Hippocampal formation (tissue), 2 donors: ENCODE measurements around the gene NSF.

ENCODE experiments used
- DNase-seq, 2 donors: peaks; one replicate each; lab custom pipeline; 2025; lab: John Stamatoyannopoulos, UW

NSF gene

DNA sequence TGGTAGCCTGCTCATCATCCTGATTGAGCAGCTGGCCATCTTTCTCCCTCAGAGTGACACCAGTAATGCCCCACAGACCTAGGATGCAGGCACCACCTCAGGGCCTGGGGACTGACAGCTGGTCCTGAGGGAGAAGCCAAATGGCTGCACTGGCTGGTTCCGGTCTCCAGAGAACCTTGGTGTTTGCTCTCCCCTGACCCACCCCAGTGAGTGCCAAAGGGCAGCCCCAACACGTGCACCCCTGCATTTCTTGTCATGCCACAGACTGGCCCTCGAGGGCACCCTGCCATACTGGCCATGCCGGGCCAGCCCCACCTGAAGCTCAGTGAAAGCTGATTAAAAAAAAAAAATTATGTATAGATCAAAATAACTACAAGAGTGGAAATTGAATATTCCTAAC is 127.5 kb downstream of the NSF start:
- no peak for DNase-seq

DNA sequence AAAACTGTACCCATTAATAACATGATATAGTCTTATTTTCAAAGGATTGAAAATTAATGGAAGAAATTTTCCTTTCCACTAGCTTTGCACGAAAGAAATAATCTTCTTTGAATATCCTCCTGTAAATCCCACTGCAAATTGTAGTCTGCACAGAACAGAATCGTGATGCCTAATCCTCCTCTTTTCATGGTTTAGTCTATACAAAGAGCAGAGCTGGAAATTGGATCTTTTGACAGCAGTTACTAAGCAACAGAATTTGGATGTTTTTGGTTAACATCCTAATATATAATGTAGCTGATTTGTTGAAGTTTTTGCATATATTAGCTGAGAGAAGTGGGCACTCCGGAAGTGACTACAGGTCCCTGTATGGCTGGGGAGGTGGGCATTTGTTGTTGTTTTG is 129.4 kb downstream of the NSF start:
- no peak for DNase-seq

DNA sequence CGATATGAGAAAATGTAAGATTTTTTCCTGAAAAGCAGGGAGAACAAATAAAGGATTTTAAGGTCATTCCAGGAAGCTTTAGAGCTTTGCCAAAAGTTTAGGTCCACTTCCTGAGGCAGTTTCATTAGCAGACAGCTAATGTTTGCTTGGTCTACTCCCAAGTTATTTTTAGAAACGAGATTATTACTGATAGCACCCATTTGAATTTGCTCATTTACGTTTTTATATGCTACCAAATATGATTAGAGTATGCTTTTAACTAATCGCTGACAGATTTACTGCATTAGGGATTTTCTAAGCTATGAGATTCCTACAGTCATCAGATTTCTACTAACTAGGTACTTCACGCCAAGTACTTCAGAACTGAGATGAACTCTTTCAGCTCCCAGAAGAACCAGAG is 129.9 kb downstream of the NSF start:
- DNase-seq: no peak

DNA sequence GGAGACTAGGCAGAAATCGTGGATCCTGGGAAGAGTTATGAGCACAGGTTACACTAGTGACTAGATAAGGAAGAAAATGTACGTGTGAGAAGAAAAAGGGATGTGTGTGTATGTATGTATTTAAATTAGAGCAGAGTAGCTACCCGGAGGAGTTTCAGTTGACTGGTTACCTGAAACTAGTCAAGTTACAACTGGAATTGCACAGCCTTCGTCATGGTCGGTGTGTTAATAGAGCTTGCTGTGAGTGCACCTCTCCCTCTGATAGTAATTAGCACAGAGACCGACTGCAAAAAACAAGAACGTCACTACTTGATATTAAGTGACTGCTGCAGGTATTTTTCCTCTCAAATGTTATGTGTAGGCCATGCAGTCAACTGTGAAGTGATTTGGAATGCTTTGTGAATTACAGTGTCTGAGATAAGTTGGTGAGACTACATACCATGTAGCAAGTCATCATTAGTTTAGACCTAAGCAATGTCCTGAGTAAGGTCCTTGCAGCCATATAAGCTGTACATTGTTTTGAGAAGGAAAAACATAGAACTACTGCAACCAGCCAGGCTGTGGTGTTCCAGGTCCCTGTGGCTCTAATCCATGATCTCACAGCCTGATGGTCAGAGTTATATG is 132.3 kb downstream of the NSF start:
- no peak for DNase-seq

DNA sequence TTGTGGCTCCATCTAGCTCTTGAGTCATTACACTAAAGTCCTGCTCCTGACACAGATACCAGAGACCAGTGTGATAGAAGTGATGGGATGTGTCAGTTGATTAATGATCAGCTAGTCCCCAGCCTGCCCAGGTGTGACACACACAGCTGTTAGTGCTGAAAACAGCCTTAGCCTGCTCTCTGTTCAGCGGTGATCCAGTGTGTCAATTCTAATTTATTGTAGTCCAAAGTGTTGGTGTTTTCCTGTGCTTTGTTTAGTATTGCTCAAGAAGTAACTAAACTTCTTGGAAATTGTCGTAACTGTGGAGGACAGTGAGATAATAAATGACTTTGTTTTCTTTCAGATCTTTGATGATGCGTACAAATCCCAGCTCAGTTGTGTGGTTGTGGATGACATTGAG is 135.7 kb downstream of the NSF start:
- no peak for DNase-seq

DNA sequence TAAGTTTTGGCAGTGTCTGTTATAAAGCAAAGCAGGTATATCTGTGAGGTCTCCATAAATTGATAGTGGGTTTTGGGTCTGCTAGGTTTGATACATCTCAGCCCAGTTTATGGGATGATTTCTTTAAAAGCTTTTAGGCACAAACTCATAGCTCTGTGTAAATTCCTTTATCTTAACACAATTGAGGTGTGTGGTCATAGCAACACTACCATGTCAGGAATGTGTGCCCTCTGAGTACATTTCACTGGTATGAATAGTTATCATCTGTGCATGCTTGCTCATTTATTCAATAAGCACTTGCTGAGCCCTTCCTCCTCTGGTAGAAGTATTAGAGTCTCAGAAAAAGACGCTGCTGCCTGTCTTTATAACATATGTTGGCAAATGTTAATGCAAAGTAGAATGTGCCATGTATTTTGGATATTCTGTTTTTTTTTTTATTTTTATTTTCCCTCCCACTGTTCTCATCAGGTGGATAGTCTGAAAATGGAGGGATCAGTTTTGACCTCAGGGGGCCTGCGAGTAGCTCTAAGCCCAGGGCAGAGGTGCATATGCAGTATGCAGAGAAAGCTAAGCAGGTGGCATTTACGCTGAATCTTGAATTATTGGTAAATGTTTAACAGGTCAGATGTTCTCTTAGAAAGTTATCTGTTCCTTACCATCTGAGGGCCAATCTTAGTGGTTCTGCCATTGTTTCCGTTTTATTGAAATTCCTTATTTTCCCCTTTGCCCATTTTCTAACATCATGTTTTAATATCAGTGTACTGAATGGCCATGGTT is 137.3 kb downstream of the NSF start:
- DNase-seq: no peak

DNA sequence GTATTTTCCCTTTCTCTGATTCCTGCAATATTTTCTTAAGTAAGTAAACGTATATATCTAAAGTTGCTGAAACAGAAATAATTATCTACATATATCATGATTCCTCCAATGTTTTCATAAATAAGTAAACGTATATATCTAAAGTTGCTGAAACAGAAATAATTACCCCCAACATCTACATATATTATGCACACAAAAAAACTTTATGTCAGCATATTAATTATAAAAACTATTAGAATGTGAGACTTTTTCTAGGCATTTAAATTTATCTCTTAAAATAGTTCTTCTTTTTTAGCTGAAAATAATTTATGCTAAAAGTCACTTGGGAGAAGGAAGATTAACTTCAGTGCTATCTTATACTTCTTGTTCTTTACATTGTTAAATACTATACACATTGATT is 139.6 kb downstream of the NSF start:
- DNase-seq: no peak

DNA sequence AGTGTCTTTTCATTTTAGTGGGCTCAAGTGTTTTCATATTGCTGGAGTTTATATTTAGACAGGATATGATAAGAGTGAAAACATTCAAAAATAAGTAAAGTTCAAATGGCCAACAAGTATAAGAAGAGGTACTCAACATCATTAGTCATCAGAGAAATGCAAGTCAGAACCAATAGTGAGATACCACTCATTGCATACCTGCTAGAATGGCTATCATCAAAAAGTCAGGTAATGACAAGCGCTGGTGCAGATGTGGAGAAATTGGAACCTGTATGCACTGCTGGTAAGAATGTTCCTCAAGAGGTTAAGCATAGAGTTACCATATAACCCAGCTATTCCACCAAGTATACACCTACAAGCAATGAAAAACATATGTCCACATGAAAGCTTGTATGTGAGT is 140.2 kb downstream of the NSF start:
- no peak for DNase-seq

DNA sequence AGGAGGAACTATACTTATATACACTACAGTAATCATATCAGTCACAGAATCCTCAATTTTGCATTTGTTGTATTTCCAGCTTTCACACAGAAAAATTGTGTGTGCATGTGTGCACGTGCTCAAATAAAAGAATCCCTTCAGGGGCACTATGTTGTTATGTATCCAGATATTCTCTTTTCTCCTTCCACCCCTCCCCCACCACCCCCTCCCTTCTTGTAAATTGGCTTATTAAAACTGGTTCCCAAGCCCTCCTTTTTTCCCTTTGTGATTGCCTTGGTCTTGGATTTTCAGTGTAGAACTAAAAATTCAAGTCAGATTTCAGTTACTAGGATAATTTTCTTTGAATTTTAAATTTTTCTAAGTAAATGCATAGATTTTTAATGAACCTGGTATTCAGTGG is 141.7 kb downstream of the NSF start:
- DNase-seq: no peak

DNA sequence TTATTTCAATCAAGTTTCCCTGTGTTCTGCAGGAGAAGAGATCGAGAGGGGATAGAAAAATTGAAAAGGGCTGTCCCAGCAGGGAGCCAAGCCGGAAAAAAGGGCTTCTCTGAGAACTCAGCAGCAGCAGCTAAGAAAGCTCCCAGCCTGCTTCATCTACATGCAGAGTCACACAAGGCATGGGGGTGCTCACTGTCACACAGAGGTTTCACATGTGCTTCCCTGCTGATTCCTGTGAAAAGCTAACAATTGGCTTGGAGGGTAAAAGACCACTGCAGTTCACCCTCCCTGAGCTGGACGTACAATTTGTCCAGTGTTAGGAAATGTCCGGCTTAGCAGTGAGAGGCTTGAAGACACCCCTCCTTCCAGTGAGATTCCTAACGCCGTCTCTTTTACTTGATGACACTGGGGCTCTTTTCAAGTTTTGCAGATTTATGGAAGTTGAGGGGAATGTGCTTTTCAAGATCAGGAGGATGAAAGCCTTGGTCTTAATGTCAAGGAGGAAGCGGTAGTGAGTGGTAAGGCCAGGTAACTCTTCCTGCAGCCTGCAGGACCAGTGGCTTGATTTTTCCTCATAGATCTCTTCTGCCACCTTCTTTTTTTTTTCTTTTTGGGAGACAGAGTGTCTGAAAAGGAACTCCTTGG is 142.4 kb downstream of the NSF start:
- peak in 1 of 2 donors; percentile 3 for DNase-seq

DNA sequence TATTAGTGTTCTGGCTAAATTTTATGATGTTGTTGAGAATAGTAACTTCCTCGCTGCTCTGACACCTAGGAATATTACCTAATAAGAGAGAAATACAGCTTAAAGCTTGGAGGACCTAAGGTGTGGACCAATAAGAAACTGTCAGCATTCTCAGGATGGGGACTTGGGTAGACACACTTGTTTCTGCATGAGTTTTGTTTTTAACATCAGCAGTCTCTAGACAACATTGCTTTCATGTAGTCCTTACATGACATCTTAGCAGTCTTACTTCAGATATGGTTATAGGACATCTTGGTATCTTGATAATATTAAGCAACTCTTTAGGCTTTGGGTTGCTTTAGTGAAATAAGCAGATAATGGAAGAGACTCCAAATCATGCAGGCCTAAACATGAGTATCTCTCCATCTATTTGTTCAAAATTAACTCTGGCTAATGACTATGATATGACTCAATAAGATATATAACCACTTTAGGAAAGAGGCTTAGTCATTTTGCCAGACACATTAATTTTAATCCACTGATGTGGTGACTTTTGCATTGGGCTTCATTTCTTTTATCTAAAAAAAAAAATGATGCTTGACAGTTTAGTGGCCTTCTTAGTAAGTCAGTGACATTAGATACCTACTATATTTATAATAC is 143.5 kb downstream of the NSF start:
- no peak for DNase-seq

DNA sequence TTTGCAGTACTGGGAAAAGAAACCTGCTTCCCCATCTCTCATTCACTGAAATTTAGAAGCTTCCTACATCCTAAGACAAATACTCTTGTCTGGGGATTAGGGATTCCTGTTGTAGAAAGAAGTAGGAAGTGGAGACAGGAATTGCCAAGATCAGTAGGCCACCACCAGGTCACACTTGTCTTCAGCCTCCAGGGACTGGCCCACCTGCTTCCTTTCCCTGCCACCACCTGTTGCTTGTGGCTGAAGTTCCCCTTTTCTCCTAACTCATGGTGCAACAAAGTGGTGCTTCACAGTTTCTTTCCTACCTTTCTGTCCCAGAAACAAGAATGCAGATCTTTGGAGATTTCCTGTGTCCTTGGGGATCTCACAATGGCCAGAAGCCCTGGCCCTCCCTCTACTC is 145.6 kb downstream of the NSF start:
- DNase-seq: no peak

DNA sequence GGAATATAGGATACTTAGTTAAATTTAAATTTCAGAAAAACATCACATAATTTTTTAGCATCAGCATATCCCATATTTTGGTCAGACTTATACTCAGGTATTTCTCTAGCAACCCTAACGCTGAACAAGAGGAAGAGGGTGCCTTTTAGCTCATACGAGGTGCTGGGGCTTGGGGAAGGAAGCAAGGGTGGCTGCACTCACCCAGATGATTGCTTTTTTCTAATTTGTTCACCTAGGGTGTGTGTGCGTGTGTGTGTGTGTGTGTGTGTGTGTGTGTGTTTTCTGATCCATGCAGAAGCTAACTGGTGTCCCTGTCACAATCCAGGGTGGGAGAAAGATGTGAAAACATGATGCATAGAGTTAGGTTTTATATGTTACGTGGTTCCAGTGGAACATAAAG is 146.9 kb downstream of the NSF start:
- no peak for DNase-seq

DNA sequence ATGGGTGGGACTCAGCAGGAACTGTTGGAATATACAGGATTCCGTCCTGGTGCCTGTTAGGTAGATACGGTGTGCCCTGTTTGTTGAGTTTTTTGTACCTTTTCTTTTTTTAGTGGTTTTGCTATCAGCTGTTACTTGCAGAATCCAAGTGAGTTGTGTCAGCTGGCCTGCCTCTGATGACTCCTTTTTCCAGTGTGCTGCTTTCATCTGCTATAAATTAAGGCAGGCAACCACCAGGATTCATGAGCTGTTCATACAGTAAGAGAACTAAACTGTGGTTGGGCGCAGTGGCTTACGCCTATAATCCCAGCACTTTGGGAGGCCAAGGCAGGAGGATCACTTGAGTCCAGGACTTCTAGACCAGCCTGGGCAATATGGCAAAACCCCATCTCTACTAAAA is 148.1 kb downstream of the NSF start:
- DNase-seq: no peak

DNA sequence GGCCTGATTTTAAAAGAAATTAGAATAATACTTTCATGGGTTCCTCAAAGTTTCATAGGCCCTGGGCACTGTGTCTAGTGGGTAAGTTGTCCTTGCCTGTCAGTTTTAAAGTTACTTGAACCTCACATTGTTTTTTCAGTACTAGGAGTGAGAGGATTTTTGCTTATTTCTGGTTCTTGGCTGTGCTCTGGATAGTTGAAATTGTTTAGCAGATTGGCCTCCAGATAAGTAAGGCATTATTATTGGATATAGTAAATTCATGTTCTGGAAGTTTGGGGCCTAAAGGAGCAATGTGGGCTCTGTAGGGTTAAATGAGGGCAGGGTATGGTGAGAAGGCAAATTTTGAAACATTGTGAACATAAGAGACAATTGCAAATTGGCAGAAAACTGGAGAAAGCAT is 149.5 kb downstream of the NSF start:
- DNase-seq: no peak

DNA sequence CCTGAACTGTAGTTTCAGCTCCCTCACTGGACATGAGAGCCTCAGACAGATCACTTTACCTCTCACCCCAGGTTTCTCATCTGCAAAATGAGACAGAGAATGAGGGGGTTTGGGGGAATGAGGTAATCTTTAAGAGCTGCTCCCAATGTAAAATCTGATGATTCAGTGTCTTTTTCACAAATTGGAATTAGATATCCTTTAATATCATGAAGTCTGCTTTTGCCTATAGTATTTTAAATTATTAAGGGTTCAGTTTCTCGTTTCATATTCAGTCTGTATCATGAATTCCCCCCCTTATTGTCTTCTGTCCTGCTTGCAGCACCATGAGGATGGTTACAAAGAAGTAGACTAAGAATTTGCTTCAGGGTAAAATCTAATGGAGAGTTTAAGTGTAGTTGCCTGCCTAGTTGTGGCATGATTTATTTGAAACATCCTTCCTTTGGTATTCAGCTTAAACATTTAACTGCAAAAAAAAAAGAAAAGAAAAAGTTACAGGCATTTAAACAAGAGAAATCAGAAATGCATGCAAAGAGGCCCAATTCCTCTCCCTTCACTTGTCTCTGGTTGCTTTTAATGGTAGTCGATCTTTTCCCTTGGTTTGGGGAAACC is 150.8 kb downstream of the NSF start:
- no peak for DNase-seq

DNA sequence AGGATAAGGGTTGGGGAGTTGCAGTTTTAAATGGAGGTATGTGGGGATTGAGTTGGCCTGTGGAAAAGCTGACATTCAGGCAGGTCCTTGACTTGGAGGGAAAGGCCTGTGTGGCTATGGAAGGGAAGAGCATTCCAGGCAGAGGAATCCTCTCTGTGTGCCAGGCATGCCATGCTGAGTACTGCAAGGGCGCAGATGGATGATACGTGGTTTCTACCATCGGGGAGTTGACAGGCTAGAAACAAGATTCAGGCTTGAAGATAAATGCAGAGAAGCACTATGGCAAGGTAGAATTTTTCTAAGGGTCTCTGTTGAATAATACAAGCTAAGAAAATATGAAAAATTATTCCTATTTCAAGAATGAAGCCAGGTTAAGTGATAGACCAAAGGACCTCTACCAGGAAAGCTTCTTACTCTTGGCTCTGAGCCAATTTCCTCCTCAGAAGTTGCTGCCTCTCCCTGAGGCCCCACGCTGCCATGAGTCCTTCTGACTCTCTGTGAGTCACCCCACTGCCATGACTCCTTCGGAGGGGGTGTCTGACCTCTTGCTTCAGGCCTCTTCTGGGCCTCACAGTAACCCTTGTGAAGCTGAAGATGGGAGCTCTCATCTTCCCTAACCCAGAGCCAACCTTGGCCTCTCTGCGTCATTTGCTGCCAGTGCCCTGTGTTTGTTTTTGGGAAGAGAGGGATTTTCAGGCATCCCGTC is 152.2 kb downstream of the NSF start:
- no peak for DNase-seq

DNA sequence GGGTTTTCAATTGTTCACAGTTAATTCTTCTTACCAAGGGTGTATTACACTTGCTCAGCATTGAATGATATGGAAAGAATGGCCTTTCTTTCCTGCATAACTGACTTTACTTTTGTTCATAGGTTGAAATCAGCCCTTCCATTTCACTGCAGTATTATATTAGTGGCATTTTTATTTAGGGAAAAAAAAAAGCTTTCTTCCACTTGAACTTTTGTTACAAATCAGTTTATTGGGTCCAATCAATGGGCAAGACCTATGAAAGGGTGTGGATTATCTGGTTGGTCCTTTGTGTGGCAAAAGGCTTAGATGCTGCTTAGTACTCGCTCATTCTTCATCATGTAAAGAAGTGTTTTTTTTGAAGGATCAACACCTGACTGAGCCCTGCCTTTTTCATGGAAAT is 154.0 kb downstream of the NSF start:
- no peak for DNase-seq

DNA sequence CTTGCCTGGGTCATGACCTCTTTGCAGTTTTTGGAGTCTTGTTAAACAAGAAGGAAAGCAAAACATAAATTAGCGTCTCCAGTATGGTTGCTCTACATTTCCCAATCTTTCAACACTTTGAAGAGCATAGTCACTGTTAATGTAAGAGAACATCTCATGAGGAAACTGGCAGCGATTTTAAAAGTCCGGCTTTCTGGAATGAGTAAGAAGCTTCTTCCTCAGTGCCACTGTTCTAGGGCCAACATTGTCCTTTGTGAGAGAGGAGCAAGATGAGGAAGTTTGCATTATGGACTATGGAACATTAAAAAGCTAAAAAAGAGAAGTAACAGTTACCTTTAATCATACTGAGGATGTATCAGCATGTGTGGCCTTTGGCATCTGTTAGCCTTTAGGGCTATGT is 154.9 kb downstream of the NSF start:
- DNase-seq: no peak

DNA sequence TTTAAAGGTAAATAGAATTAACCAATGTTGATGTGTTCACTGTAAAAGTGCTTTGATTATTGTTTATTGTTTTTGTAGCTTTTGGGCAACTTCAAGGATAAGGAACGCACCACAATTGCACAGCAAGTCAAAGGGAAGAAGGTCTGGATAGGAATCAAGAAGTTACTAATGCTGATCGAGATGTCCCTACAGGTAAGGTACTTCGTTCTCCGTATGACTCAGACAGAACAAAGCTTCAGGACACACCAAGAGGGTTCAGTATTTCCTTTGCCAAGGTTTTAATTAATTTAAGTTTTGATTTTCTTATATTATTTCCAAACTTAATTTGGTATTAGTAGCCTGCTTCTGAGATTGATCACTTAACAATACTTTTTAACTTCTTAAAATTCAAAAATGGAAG is 161.0 kb downstream of the NSF start:
- DNase-seq: no peak

DNA sequence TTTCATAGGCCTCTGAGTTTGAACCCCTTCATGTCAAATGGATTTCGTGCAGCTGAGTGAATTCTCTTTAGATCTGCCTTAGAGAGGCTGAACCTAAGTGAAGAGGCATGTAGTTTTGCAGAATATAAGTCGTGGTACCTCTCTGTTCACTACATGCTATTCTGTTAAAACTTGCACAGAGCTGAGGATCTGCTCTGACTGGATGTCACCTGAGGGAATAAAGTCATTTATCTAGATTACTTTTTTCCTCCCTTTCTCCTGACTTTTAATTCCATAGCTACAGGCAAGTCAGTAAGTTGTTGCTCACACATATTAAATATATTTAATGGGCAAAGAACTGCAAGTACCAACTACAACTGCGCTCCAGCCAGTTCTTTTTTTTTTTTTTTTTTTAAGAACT is 163.3 kb downstream of the NSF start:
- no peak for DNase-seq
